CD4-positive, alpha-beta T cell treated with Interleukin-1 beta for 1 hour (primary cell): ENCODE measurements around the gene HPN.
A peak's percentile ranks its signal among the peaks of the same experiment; 100 is the strongest.
"Not testable (repeated sequence)": the region's sequence is repeated elsewhere in the genome, so short reads cannot be mapped to it uniquely, and the experiment has no call there.

ENCODE experiments used
- DNase-seq, 2 donors: peaks; one replicate each; pipeline ENCODE4 v3.0.0-alpha.2; 2020 to 2022

Gene HPN

DNA sequence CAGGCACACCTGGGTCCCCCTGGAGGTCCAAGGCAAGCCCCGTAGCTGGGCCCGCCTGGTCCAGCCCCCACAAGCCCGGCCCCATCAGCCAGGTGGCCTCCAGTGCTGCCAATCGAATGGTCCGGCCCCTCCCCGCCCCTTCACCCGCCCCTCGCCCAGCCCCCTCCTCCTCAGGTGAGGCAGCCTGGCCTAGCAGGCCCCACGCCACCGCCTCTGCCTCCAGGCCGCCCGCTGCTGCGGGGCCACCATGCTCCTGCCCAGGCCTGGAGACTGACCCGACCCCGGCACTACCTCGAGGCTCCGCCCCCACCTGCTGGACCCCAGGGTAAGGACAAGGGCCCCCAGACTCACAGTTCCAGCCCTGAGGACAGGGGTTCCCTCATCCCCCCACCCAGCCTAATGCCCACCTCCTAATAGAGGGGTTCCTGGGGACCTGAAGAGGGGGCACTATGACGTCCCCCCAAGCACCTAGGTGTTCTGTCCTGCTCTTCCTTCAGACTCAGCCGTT is at the start of gene HPN:
Gene HPN, plus strand, starts transcription at position 174 of the 508 bp plus-strand sequence. CDS start 786 bp downstream, outside the sequence.
- DNase-seq: no peak

GRCh38 chr19:34992582-34992981 is 48.9 kb upstream of the HPN start:
- DNase-seq: not testable (repeated sequence)

DNA sequence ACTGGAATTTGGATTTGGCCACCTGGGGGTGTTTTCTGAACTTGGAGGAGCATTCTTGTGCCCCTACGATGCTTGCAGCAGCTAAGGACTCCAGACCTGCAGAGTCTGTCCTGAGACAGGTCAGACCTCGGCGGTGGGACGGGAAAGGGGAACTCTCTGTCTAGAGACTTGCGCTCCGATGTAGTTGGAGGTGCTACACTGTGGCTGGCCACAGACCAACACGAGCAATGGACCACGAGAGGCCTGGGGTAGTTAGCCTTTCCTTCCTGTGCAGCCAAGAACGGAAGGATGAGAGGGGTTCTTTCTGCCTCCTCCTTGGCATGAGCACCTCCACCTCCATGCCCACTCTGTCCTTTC is 47.3 kb upstream of the HPN start:
- DNase-seq: no peak

DNA sequence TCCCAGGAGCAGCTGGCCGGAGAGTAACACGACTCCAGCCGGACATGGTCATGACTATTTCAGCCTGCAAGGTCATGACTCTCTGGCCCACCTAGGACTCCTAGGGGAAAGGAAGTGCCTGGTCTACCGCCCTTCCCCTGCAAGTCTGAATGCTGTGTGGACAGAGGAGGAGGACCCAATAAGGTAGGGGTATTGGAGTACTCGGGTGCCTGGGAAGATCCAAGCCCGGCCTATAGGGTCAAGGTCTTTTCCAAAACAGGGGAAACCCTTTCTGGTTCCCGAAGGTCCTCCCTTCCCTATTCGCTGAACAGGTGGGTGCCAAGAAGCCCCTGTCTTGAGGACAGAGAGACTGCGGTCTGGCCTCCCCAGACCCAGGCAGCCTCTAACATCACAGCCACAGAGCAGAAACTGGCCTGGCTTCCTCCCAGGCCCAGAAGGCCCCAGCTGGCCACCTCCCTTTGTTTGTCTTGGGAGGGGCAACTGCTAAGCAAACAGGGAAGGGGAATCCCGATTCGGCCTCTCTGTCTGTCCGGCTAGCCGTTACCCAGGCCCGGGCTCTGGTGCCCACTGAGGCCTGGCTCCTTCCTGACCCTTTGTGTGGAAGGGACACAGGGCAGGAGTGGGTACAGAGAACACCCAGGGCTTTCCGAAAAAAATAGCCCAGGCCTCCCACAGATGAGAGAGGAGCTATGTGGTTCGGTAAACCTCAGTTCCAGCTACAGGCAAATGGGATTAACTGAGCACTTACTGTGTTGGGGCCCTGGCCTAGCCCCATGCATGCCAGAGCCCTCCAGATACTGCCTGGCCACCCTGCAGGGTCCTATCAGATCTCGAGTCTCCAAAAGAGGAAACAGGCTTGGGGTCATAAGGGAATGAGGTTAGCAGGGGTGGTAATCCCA is 46.6 kb upstream of the HPN start:
- no peak for DNase-seq

- no peak for DNase-seq
Measured at GRCh38 chr19:34995551-34995950, 46.0 kb upstream of the HPN start.

DNA sequence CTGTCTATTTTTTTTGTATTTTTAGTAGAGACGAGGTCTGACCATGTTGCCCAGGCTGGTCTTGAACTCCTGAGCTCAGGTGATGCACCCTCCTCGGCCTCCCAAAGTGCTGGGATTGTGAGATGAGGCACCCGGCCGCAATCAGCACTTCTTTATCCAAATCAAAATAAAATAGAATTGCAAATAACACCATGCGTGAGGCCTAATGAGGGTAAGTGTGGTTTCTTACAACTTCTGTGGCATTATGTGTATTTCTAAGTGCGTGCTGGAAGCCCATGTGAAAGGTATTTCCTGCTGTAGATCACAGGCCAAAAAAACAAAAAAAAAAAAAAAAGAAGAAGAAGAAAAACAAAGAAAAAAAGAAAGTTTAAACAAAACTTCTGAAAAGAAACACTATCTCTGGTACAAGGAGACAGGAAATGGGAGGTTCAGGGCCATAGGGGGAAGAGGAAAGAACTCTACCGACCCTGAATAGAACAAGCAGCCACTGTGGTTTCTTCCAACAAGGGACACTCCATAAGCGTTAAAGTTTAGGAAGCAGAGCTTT is 44.4 kb upstream of the HPN start:
- DNase-seq: peak in 1 of 2 donors; percentile 21

DNA sequence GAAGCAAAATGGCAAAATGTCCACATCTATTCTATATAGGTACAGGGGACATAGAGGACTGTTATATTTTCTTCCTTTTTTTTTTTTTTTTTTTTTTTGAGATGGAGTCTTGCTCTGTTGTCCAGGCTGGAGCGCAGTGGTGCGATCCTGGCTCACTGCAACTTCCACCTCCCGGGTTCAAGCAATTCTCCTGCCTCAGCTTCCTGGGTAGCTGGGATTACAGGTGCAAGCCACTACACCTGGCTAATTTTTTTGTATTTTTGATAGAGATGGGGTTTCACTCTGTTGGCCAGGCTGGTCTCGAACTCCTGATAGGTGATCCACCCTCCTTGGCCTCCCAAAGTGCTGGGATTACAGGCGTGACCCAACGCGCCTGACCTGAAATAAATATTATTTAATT is 43.3 kb upstream of the HPN start:
- not testable (repeated sequence) for DNase-seq

DNA sequence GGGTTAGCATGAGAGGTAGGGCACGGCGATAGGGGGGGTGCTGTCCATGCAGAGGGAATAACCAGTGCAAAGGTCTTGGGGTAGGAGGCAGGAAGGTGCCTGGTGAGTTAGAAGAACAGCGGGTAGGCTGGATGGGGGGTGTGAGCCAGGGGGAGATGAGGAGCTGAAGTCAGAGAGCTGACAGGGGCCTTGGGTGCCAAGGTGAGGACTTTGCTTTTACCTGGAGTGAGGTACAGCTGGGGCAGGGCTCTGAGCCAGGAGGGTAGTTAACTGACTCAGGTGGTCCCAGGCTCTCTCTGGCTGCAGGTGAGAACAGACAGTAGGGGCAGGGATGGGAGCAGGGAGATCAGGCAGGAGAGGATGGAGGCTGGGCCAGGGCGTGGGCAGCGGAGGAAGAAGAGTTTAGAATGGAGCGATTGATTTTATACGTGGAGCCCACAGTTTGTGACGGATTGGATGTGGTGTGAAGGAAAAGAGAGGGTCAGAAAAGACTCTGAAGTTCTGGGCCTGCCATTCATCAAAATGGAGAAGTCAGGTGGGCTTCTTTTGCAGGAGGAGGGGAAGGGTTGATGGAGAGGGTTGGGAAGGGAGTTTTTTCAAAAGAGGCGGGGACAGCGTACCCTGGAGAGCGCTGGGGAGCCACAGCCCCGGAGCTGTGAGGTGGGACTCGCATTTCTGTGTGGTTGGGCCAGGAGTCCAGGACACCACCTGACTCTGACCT is 42.6 kb upstream of the HPN start:
- DNase-seq: no peak

DNA sequence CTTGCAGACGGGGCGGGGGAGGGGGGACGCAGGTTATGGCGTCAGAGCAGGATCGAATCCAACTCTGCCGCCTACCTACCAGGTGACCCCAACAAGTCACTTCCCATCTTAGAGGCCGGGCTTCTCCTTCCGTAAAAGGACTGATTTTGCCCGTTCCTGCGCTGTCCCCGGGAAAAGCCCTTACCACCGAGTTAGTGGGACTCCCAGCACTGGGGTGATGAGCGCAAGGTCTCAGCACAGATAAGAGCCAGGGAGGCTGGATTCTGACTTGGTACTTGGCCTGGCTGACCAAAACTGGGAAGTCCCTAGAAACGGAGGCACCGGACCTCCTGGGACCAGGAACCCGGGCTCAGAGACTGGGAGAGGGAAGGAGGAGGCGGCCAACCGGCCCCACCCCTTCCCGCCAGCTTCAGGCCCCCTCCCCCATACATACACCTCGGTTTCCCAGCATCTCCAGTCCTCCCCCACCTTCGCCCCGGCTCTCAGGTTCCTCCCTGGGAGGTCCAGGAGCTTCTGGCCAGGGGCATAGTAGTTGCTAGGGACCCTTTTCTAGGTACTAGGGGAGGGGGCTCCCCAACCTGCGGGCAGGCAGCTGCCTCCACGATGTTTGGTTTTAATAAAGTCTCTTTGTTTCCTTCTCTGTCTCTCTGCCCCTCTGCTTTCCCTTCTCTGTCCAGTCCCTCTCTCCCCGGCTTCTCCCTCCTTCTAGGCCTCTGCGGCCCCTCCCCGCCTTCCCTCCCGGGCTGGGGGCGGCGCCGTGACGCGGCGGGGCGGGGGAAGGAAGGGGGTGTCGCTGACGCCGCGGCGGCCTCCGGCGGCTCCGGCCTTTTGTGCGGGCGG is 41.8 kb upstream of the HPN start, which contains the start of gene GRAMD1A:
Gene GRAMD1A, plus strand, starts transcription at position 826 of the 840 bp plus-strand sequence. CDS start 156 bp downstream, outside the sequence.
- peak; percentile 78 to 80 for DNase-seq

GRCh38 chr19:35000338-35000646 is 41.2 kb upstream of the HPN start:
- DNase-seq: no peak

DNA sequence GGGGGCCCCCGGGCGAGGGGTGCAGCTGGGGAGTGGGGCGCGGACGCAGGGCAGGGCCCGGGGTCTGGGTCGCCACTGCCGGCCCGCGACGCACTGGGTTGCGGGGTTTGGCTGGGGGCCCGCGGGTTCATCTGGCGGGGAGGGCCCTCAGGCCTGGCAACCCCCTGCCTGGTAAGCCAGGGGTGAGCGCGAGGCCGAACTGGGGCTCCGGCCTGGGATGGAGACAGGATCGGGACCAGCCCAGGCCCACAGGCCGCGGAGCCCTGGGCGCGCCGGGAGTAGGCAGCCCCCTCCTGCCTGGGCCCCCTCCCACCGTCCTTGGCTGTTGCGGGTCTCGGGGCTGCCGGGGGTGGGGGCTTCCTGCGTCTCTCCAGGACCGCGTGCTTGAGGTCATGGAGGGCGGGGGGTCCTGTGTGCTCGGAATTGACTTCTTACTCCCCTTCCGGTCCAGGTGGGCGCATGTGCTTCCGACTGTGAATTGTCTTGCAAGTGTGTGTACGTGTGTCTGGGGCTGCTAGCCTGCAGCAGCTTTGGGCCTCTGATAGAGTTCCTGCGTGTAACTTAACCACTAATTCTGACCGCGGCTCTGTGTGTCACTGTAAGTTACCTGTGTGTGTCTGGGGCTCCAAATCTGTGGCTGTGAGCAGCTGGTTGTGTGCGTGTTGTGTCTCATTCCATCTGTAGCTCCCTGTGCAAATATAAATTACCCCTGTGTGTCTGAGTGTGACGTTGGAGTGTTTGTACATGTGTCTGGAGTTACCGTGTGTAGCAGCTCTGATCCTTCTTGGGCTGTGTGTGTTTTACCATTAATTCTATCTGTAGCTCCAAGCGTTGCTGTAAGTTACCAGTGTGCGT is 40.6 kb upstream of the HPN start:
- DNase-seq: peak; percentile 53 to 64

- DNase-seq: no peak
Measured at GRCh38 chr19:35002037-35002535, 39.4 kb upstream of the HPN start.

DNA sequence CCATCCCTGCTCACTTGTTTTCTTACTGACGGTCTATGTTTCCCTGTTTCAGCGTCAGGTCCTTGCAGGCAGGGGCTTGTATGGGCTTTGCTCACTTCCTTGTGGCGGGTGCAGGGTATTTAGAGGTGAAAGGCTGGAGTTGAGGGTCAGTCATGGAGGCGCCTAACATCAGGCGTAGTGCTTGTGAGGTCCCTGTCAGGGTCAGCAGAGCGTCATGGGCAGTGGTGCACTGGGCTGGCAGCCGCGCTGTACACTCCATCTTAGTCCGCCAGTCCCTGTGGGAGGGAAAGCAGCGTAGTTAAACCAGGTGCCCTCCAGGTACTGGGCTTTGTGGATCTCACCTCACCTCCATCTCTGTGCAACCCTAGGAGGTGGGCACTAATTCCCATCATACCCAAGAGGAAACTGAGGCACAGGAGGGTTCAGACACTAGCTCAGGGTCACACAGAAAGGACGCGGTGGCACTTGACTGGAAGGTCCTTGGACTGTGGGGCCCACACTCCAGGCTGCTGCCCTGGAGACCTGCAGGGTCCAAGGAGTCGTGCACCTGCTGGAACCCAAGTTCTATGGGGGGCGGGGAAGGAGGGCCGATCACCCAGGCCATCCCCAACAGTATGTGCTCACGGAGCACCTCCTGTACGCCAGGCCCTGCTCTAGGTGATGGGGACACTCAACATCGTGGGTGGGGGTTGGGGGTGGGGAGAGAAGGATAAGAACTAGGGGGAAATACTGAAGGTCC is 36.8 kb upstream of the HPN start:
- DNase-seq: no peak

- no peak for DNase-seq
Measured at GRCh38 chr19:35005256-35005977, 36.1 kb upstream of the HPN start.

DNA sequence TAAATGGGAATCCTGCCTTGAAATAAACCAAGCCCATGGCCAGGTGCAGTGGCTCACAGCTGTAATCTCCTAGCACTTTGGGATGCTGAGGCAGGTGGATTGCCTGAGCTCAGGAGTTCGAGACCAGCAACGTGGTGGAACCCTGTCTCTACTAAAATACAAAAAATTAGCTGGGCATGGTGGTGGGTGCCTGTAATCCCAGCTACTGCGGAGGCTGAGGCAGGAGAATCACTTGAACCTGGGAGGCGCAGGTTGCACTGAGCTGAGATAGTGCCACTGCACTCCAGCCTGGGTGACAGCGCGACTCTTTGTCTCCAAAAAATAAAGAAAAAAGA is 35.5 kb upstream of the HPN start:
- not testable (repeated sequence) for DNase-seq

GRCh38 chr19:35006342-35006998 is 35.1 kb upstream of the HPN start:
- no peak for DNase-seq

- DNase-seq: no peak
Measured at GRCh38 chr19:35006999-35007365, 34.5 kb upstream of the HPN start.

- not testable (repeated sequence) for DNase-seq
Measured at GRCh38 chr19:35007427-35007826, 34.1 kb upstream of the HPN start.

GRCh38 chr19:35008891-35009341 is 32.6 kb upstream of the HPN start:
- DNase-seq: no peak
